Measurements from ENCODE around the gene ZNF529. TPM values are rescaled to one million over a fixed set of nuclear protein-coding genes. Genes with fewer than 3 reads are reported as not detected.

ZNF529 gene
- total and polyA plus RNA-seq, 2 of the 8 experiments (the other 6 are each of a cell fraction or from before 2014, with no cell fraction given): 8.4 to 14.1 TPM

DNA sequence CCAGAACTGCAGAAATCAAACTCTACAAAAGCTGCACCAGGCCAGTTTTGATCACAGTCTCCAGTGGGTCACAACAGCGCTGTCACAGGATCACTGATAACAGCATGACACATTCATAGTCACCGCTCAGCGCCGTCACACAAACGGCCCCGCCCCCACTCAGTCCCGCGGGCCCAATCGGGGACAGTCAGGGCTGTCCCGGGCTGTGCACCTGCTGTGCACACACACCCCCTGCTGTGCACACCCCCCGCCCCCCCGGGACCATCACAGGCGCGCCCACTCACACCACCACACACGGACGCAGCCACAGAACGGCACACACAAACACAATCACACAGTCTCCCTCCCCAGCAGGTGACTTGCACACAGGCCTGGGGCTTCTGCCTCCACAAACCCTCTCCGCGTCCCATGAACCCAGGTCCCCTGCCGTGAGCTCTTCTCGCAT lies 31.6 kb upstream of the ZNF529 start:
- CTCF ChIA-PET (ENCODE audit: partially characterized antibody): no interaction called here
- H2AFZ ChIP-seq (ENCODE audit: low read length): peak overlapping the region; percentile 91
- 3% methylated on average over 9 of the region's 21 CpGs; no CpG with 5 or more reads in 1 of the 2 experiments for WGBS, 2 experiments (ENCODE audit: extremely low coverage in 1 of 2, insufficient coverage in 1 of 2, insufficient read length in 1 of 2, insufficient replicate concordance in 2 of 2, low coverage in 1 of 2, low lambda C conversion rate in 2 of 2, missing lambda C conversion rate in 1 of 2)
- TF ChIP-seq GABPA (IDR thresholded peaks at IDR 0.05; ENCODE audit: borderline replicate concordance, insufficient read depth, low read length): no peak
- no peak for TF ChIP-seq HDAC2 (IDR thresholded peaks at IDR 0.05; ENCODE audit: borderline replicate concordance in 1 of 2, low read depth in 2 of 2, low read length in 2 of 2)
- TF ChIP-seq, protein P1, sequence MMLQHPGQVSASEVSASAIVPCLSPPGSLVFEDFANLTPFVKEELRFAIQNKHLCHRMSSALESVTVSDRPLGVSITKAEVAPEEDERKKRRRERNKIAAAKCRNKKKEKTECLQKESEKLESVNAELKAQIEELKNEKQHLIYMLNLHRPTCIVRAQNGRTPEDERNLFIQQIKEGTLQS (IDR thresholded peaks at IDR 0.05; ENCODE audit: insufficient read depth, low read depth, low read length): no peak
- no peak for TF ChIP-seq TCF12 (IDR thresholded peaks at IDR 0.05; ENCODE audit: low read depth, low read length)
- TF ChIP-seq RBBP5 (IDR thresholded peaks at IDR 0.05; ENCODE audit: borderline replicate concordance, low read depth, low read length): no peak
- no peak for TF ChIP-seq MAX (IDR thresholded peaks at IDR 0.05)
- no peak for TF ChIP-seq EP300 (IDR thresholded peaks at IDR 0.05; ENCODE audit: borderline replicate concordance in 1 of 2, low read depth in 2 of 2, low read length in 2 of 2)
- no peak for TF ChIP-seq SP1 (IDR thresholded peaks at IDR 0.05; ENCODE audit: low read depth, low read length)
- no peak for TF ChIP-seq RXRA (IDR thresholded peaks at IDR 0.05; ENCODE audit: insufficient read depth, low read depth, low read length)
- no peak for TF ChIP-seq CHD1 (IDR thresholded peaks at IDR 0.05; ENCODE audit: low read depth, low read length)
- TF ChIP-seq NRF1 (IDR thresholded peaks at IDR 0.05; ENCODE audit: low read depth, low read length): no peak
- no peak for TF ChIP-seq JUN (IDR thresholded peaks at IDR 0.05; ENCODE audit: low read depth, low read length)

More for the DNA sequence above, 31.6 kb upstream of the ZNF529 start:
- no peak overlapping the region for H2AK5ac ChIP-seq (ENCODE audit: low read depth, low read length)
- no peak overlapping the region for H2BK12ac ChIP-seq (ENCODE audit: low read depth, low read length)
- 0 out of 2 replicates have a peak overlapping the region, but pooled peaks have one; percentile 29 for H2BK15ac ChIP-seq (ENCODE audit: low read length)
- peak overlapping the region; percentile 83 to 87 (median 84) for H3K4me3 ChIP-seq (ENCODE audit: extremely low read depth in 1 of 4, insufficient read depth in 2 of 4, low read depth in 3 of 4, low read length in 4 of 4)
- peak overlapping the region; percentile 62 for H4K5ac ChIP-seq (ENCODE audit: insufficient read length, low read depth, low read length)
- 0 out of 2 replicates have a peak overlapping the region, but pooled peaks have one; percentile 91 for H4K8ac ChIP-seq (ENCODE audit: extremely low read depth, insufficient read depth, low read length)
- POLR2A ChIA-PET (ENCODE audit: partially characterized antibody): interaction anchor here (0.5 to 1.5 kb wide), 8 partner anchors 10 to 1877 kb away, joined by 3 to 8 read pairs (median 4); partner anchors contain the start of genes ZNF260, ZNF461 and ZNF529
- FAIRE-seq (no peak), DNase-seq (ENCODE audit: low read depth in 1 of 2, low spot score in 2 of 2) (no peak)
- no peaks in the 10 kb centered on the region; a peak in 1 of 7 replicates for H3K4me1 ChIP-seq (replicated peaks in 1 of 4; ENCODE audit: control insufficient read depth in 3 of 4, insufficient read depth in 4 of 4, low read length in 3 of 4)
- H2BK20ac ChIP-seq (ENCODE audit: low read length): no peak overlapping the region
- peaks cover 0 to 1% of the 10 kb centered on the region in 2 experiments for H4K20me1 ChIP-seq (replicated peaks in 1 of 2; ENCODE audit: control insufficient read depth in 1 of 2, insufficient read depth in 2 of 2, low read length in 2 of 2)
- H3K36me3 ChIP-seq (ENCODE audit: control insufficient read depth in 2 of 4, insufficient read depth in 4 of 4, low read length in 3 of 4): 0 out of 8 replicates have a peak, but pooled peaks cover 0 to 2% (median 0%) of the 10 kb centered on the region in 4 experiments
- peak overlapping the region; percentile 86 to 99 for H3K4me2 ChIP-seq (ENCODE audit: insufficient read depth in 1 of 2, low read depth in 2 of 2, low read length in 2 of 2)
- H3K79me1 ChIP-seq (ENCODE audit: low read depth, low read length): no peaks in the 10 kb centered on the region
- H4K91ac ChIP-seq (replicated peaks; ENCODE audit: insufficient read length, low read length): peak overlapping the region; percentile 73
- no peak overlapping the region for H3K27ac ChIP-seq (ENCODE audit: low read depth, low read length)
- H3K27me3 ChIP-seq (replicated peaks in 1 of 4; ENCODE audit: control insufficient read depth in 3 of 4, extremely low read depth in 1 of 4, insufficient read depth in 3 of 4, low read length in 3 of 4): peaks cover 0 to 13% (median 5%) of the 10 kb centered on the region in 4 experiments; a peak in 4 of 7 replicates
- no peak overlapping the region; the same call in 1 of the 2 replicates for H3K18ac ChIP-seq (ENCODE audit: extremely low read depth, low read length)
- H3K9ac ChIP-seq (replicated peaks in 1 of 4; ENCODE audit: extremely low read depth in 1 of 4, low read depth in 3 of 4, low read length in 3 of 4): peak overlapping the region in 3 of 4 experiments; percentile 20 to 36 (median 25); a peak in 3 of 7 replicates
- no peaks in the 10 kb centered on the region for H3K9me3 ChIP-seq (ENCODE audit: insufficient read depth in 2 of 2, low read depth in 1 of 2, low read length in 1 of 2)
- H3K23me2 ChIP-seq (ENCODE audit: low read depth, low read length): peaks cover 12% of the 10 kb centered on the region; the same call in 1 of the 2 replicates
- H3K23ac ChIP-seq (ENCODE audit: insufficient read length): no peak overlapping the region
- no peak overlapping the region for H2BK5ac ChIP-seq (ENCODE audit: low read depth, low read length)
- H3K4ac ChIP-seq (replicated peaks; ENCODE audit: insufficient read length, low read depth, low read length): peak overlapping the region; percentile 91
- H2BK120ac ChIP-seq (replicated peaks; ENCODE audit: low read depth, low read length): no peak overlapping the region
- no peak overlapping the region for H3K14ac ChIP-seq (ENCODE audit: insufficient read length)
- no peak overlapping the region for H3K56ac ChIP-seq (replicated peaks; ENCODE audit: insufficient read length, low read depth, low read length)
- H3K79me2 ChIP-seq (ENCODE audit: control insufficient read depth in 1 of 2, insufficient read depth in 2 of 2, low read length in 2 of 2): no peaks in the 10 kb centered on the region
